HPDE6-E6E7 (cell line): Measurements from ENCODE around the gene DOK7.
"Not testable (repeated sequence)": the region's sequence is repeated elsewhere in the genome, so short reads cannot be mapped to it uniquely, and the experiment has no call there.

Source experiments
- DNase-seq: peaks from one replicate; pipeline ENCODE4 v3.0.0; 2011; ENCODE audit warnings: missing footprints; ENCODE audit errors: extremely low spot score

DOK7 gene

GRCh38 chr4:3533423-3533820, 70.3 kb downstream of the DOK7 start:
- DNase-seq, result no peak

- DNase-seq, result not testable (repeated sequence)
Observed at GRCh38 chr4:3535812-3536211, 72.7 kb downstream of the DOK7 start.

DNA sequence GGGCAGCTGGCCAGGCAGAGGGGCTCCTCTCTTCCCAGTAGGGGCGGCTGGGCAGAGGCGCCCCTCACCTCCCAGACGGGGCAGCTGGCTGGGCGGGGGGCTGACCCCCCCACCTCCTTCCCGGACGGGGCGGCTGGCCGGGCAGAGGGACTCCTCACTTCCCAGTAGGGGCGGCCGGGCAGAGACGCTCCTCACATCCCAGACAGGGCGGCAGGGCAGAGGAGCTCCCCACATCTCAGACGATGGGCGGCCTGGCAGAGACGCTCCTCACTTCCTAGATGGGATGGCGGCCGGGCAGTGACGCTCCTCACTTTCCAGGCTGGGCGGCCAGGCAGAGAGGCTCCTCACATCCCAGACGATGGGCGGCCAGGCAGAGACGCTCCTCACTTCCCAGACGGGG, 75.8 kb downstream of the DOK7 start:
- DNase-seq, result not testable (repeated sequence)

DNA sequence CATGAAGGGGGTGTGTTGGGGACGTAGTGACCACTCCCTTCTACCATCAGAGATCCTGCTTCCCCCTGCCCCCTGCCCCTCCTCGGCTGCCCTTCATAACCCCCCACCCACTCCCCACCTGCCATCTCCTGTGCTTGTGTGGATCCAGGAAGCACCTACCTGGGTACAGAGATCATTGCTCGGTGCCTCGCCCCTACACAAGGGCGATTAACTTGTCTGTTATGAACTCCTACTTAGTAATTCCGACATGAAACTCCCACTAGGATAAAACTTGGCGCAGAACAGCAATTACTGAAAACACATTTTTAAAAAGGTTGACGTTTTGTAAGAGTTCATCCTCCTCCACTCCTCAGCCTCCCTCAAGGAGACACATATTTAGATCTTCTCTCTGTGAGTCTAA, 80.3 kb downstream of the DOK7 start:
- not testable (repeated sequence) for DNase-seq
